HG03439 (cell line): ENCODE data around the gene NFIC.
"Not testable (repeated sequence)": the region's sequence is repeated elsewhere in the genome, so short reads cannot be mapped to it uniquely, and the experiment has no call there.

Experiments
- ATAC-seq: cut with Tn5 transposase; IDR thresholded peaks from one replicate; pipeline ENCODE4 v1.9.1; 2021; ENCODE audit warnings: mild to moderate bottlenecking, moderate library complexity; ENCODE audit not compliant: unreplicated experiment

NFIC gene

GRCh38 chr19:3396881-3397265 lies 30.5 kb downstream of the NFIC start:
- ATAC-seq, result no peak

- ATAC-seq, result no peak
Observed at GRCh38 chr19:3397266-3398022, 31.1 kb downstream of the NFIC start.

GRCh38 chr19:3398114-3398899 lies 31.9 kb downstream of the NFIC start:
- no peak for ATAC-seq

- no peak for ATAC-seq
Observed at GRCh38 chr19:3398900-3399278, 32.5 kb downstream of the NFIC start.

GRCh38 chr19:3399311-3399710 lies 32.9 kb downstream of the NFIC start:
- not testable (repeated sequence) for ATAC-seq

GRCh38 chr19:3401004-3401768 lies 34.8 kb downstream of the NFIC start:
- ATAC-seq, result no peak

- ATAC-seq, result no peak
Observed at GRCh38 chr19:3402631-3403443, 36.5 kb downstream of the NFIC start.

- ATAC-seq, result no peak
Observed at GRCh38 chr19:3403489-3404323, 37.3 kb downstream of the NFIC start.

- no peak for ATAC-seq
Observed at GRCh38 chr19:3404324-3405260, 38.2 kb downstream of the NFIC start.

GRCh38 chr19:3405261-3405653 lies 38.9 kb downstream of the NFIC start:
- no peak for ATAC-seq

- no peak for ATAC-seq
Observed at GRCh38 chr19:3406571-3407111, 40.3 kb downstream of the NFIC start.

GRCh38 chr19:3407556-3408516 lies 41.5 kb downstream of the NFIC start:
- ATAC-seq, result no peak

GRCh38 chr19:3408996-3409345 lies 42.6 kb downstream of the NFIC start:
- no peak for ATAC-seq

GRCh38 chr19:3409346-3410064 lies 43.1 kb downstream of the NFIC start:
- ATAC-seq, result no peak

GRCh38 chr19:3411636-3412035 lies 45.3 kb downstream of the NFIC start:
- no peak for ATAC-seq

GRCh38 chr19:3412066-3412465 lies 45.7 kb downstream of the NFIC start:
- no peak for ATAC-seq

- ATAC-seq, result no peak
Observed at GRCh38 chr19:3413796-3414327, 47.5 kb downstream of the NFIC start.
